ENCODE measurements around the gene MAGED1.
"Not testable (repeated sequence)": the region's sequence is repeated elsewhere in the genome, so short reads cannot be mapped to it uniquely, and the experiment has no call there.

Gene MAGED1

DNA sequence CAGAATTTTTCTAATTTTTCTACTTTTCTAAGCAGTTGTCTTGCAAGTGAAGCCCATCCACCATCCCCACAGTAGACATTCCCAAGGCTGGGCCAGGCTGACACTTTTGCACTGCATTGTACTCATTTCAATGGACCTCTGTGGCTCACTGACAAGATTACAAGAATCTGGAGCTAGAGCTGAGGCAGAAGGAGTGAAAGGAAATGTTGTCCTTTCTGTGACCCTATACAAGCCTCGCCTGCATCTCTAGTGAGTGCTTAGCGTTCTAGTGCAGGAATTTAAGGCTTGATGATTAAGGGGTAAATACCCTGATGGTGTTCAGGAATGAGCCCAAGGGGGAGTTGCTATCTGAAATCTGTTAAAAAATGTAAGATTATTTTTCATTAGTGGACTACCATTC is 6.3 kb downstream of the MAGED1 start:
- DNase-seq = no peak

DNA sequence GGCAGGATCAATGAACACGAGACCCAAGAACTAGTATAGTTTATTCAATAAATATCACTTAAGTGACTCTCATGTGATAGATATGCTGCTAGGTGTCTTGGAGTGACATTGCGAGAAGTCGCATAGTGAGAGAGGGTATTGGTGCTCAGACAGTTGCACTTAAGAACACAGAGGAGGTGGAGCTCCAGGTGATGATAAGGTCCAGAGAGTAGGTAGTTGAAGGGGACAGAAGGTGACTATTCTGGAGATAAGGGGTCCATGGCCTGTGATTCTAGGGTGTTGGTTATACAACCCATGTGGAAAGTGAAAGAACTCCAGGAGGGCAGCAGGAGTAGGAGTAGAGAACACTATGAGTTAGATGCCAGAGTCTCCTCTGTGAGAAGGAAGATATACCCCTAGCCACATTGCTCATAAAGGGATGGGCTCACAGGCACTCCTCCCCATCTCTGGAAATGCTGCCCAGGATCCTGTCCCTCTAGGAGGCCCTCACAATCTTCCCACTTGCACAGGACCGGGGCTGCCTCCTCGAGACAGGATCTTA is 9.2 kb downstream of the MAGED1 start:
- DNase-seq = no peak

- not testable (repeated sequence) for DNase-seq
Observed at GRCh38 chrX:51905152-51905551, 11.7 kb downstream of the MAGED1 start.

- DNase-seq = no peak
Observed at GRCh38 chrX:51905711-51906110, 12.3 kb downstream of the MAGED1 start.

- DNase-seq = no peak
Observed at GRCh38 chrX:51917604-51918003, 24.2 kb downstream of the MAGED1 start.

GRCh38 chrX:51922561-51922960 is 29.1 kb downstream of the MAGED1 start:
- no peak for DNase-seq

DNA sequence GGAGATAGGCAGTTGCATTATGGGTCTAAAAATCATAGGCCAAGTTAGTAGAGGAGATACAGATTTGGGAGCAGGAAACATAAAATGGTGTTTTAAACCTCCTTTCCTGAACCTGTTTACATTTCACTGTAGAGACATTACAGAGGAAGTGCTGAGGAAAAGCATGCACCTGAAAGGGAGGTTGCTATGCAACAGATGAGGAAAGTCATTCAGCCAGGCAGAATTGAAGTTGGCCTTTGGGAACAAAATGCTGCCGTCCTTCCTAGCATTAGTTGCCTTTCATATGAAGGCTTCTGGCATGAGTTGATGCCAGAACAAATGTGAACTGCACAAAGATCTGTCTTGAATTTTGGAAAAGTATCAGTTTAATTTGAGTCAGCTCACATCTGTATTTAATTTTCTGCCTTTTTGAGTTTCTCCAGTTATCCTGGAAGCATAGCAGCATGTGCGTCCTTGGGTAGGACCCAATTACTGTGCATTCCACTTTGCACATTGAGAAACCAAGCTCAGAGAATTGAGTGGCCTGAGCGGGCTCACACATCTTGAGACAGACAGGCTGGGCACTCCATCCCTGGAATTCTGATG is 38.2 kb downstream of the MAGED1 start:
- no peak for DNase-seq
